D721Med (cell line): ENCODE measurements around the gene LRRC75A.

Experiments used
- DNase-seq: peaks from one replicate; pipeline ENCODE4 v3.0.0; 2011; ENCODE audit warnings: low spot score; ENCODE audit not compliant: insufficient read length
- FAIRE-seq: peaks from 2 replicates; lab custom pipeline; 2011; peaks lifted over from hg19 to GRCh38; lab: Jason Lieb, UNC
- CTCF ChIP-seq: IDR thresholded peaks from 2 replicates; pipeline ENCODE4 v1.5.1; 2012; ENCODE audit warnings: mild to moderate bottlenecking, control low read depth; ENCODE audit not compliant: insufficient read depth; ENCODE audit errors: missing control alignments

LRRC75A gene

GRCh38 chr17:16494059-16494458, 2.1 kb upstream of the LRRC75A start:
- DNase-seq (no peak), FAIRE-seq (no peak)
- no peak for TF ChIP-seq CTCF

GRCh38 chr17:16493531-16494046, 1.6 kb upstream of the LRRC75A start:
- no peak for TF ChIP-seq CTCF
- no peak for DNase-seq
- FAIRE-seq = no peak

GRCh38 chr17:16492613-16493530, 879 bp upstream of the LRRC75A start:
- DNase-seq = no peak
- no peak for FAIRE-seq
- no peak for TF ChIP-seq CTCF

GRCh38 chr17:16491131-16491702, 776 bp downstream of the LRRC75A start:
- no peak for TF ChIP-seq CTCF
- FAIRE-seq (no peak), DNase-seq (no peak)

GRCh38 chr17:16489431-16489830, 2.6 kb downstream of the LRRC75A start:
- no peak for FAIRE-seq
- TF ChIP-seq CTCF = no peak

GRCh38 chr17:16488968-16489337, 3.0 kb downstream of the LRRC75A start:
- FAIRE-seq = no peak
- DNase-seq = no peak
- TF ChIP-seq CTCF = no peak

More at GRCh38 chr17:16489431-16489830, 2.6 kb downstream of the LRRC75A start:
- DNase-seq = no peak
